ENCODE measurements around the gene SLC5A12.

Gene SLC5A12

DNA sequence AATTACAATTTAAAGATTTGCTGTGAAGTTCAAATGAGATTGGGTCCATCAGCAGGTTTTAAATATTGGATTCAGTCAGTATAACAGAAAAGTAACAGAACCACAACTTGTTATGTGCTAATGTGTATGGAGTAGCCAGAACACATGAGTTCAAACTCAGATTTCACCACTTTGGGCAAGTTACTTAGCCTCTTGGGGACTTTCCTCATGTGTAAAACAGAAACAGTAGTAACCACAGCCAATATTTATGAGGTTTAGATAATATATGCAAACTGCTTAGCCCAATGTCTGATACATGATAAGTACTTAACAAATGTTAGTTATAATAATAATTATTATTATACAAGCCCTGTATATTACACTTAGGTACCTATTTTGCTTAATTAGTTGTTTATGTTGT is 21.8 kb upstream of the SLC5A12 start:
- TF ChIP-seq, protein P1, sequence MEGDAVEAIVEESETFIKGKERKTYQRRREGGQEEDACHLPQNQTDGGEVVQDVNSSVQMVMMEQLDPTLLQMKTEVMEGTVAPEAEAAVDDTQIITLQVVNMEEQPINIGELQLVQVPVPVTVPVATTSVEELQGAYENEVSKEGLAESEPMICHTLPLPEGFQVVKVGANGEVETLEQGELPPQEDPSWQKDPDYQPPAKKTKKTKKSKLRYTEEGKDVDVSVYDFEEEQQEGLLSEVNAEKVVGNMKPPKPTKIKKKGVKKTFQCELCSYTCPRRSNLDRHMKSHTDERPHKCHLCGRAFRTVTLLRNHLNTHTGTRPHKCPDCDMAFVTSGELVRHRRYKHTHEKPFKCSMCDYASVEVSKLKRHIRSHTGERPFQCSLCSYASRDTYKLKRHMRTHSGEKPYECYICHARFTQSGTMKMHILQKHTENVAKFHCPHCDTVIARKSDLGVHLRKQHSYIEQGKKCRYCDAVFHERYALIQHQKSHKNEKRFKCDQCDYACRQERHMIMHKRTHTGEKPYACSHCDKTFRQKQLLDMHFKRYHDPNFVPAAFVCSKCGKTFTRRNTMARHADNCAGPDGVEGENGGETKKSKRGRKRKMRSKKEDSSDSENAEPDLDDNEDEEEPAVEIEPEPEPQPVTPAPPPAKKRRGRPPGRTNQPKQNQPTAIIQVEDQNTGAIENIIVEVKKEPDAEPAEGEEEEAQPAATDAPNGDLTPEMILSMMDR (conservative IDR thresholded peaks at IDR 0.05; ENCODE audit: low read depth, low read length): no peak
- H3K4me3 ChIP-seq (ENCODE audit: low read depth, low read length): no peak overlapping the region
- no peak for DNase-seq (ENCODE audit: low read depth)

DNA sequence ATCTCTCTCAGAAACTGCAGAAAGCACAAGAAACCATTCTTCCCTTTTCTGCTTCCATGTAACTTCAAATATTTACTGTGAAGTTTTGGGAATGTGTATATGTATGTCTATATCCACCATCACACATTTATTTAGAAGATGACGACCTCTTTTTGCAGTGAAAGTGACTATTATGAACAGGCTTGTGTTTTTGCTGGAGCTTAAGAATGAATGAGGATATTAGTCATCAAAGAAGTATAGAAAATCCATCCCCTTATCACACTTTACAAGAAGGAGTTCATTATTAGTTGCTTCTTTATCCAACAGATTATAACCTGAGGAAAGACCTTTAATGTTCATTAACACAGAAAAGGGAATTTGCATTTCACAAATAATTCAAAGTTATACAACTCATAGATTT is 21.1 kb upstream of the SLC5A12 start:
- DNase-seq (ENCODE audit: low read depth): peak; percentile 14
- H3K4me3 ChIP-seq (ENCODE audit: low read depth, low read length): no peak overlapping the region
- TF ChIP-seq, protein P1 (conservative IDR thresholded peaks at IDR 0.05; ENCODE audit: low read depth, low read length): no peak

DNA sequence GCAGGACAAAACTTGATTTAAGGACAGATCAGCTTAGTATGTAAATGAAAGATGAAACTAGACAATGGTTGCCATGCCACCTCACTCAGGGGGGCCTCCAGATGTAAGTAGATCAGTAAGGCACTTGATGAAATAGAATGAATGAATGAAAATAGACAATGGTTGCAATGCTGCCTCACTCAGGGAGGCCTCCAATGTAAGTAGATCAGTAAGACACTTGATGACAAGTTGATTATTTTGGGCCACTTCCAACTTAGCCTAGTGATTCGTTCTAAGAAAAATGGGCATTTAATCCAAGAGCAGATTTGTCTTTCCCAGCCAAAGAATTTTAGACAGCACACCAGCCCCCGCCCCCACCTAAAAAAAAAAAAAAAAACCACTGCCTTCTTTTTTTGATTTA is 19.2 kb upstream of the SLC5A12 start:
- TF ChIP-seq, protein P1 (conservative IDR thresholded peaks at IDR 0.05; ENCODE audit: low read depth, low read length): no peak
- no peak overlapping the region for H3K4me3 ChIP-seq (ENCODE audit: low read depth, low read length)
- DNase-seq (ENCODE audit: low read depth): peak; percentile 75

DNA sequence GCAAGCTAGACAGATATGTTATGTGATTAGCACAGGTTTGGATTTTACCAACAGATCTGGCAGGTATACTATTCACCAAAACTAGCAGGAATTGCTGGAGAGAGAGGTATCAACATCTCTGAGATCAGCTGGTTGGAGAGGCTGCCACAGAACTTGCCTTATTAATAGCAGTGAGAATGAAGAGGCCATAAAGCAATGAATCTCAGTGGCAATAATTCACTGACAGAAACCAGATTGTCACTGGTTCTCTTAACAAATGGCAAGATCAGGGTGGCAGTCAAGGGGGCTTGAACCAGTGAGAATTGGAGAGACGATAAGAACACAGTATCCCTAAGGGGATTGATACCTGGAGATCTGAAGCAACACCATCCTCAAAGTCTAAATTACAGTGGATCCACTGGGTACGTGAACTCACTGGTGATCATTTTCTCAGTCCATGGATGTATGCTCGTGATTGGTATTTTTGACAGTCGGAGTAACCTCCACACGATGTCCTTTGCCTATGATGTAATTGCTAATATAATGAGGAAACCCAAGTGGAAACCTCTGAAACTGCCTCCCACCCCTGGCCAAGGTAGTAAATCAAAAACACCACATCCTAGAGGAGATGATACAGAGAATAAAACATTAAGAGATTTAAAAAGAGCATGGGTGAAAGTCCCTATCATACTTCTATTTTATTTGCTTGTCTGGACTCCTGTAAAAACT is 17.7 kb upstream of the SLC5A12 start:
- TF ChIP-seq, protein P1 (conservative IDR thresholded peaks at IDR 0.05; ENCODE audit: low read depth, low read length): no peak
- no peak for DNase-seq (ENCODE audit: low read depth)
- H3K4me3 ChIP-seq (ENCODE audit: low read depth, low read length): no peak overlapping the region

DNA sequence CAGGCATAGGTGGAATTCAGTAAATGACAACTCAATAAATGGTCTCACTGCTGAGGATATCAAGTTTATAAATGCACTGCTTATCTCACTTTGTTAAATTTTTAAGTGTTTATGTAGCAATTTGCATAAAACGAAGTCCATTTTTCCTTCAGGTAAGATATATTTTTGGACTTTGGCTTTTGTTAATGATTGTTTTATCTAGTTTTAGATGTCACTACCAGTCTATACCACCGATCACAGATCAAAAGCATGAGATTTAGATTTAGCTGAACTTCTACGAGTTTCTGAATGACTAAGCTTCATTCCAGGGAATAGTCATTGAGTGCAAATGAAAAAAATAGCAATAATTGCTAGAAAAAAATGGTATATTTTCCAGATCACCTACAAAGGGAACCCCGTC is 12.8 kb upstream of the SLC5A12 start:
- TF ChIP-seq, protein P1 (conservative IDR thresholded peaks at IDR 0.05; ENCODE audit: low read depth, low read length): no peak
- DNase-seq (ENCODE audit: low read depth): no peak
- H3K4me3 ChIP-seq (ENCODE audit: low read depth, low read length): no peak overlapping the region

DNA sequence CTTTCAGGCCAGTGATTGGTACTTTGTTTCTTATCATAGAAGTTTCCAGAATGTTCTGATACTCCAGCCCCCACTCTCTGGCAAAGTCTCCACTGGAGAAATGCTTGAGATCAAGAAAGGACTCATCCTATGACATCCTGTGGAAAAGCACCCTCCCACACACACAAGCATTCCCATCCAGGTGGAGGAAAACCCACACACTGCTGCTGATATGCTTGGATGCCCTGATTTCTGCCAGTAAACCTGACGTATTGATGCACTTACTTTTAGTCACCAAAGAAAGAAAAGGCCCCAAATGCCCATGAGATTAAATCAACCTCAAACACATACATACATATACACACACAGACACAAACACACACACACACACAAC is 9.2 kb upstream of the SLC5A12 start:
- TF ChIP-seq, protein P1 (conservative IDR thresholded peaks at IDR 0.05; ENCODE audit: low read depth, low read length): no peak
- no peak for DNase-seq (ENCODE audit: low read depth)
- no peak overlapping the region for H3K4me3 ChIP-seq (ENCODE audit: low read depth, low read length)

DNA sequence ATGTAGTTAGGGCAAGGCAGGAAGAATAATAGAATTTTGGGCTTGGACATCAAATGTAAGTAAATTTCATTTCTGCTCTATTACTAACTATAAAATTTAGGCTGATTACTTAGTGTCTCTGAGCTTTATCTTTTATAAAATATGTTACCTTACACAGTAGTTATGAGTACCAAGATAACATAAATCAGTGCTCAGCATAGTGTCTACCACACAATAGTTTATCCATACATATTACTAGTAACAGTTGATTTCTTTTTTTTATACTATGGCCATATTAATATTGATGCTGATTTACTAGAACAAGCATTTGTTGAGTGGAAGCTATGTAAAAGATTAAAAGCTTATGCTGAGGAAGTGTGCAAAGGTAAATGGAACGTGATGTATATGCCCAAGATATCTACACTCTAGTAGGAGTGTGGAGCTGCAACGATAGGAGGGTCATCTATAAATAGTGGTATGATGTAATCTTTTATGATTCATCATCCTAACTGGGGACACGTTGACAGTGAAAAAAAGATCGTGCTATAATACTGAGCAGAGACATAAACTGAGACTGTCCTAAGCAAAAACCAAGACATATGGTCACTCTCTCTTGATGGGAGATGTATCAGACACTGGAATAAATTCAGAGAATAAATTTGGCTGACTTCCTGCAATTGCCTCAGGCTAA is 8.7 kb upstream of the SLC5A12 start:
- TF ChIP-seq, protein P1 (conservative IDR thresholded peaks at IDR 0.05; ENCODE audit: low read depth, low read length): no peak
- H3K4me3 ChIP-seq (ENCODE audit: low read depth, low read length): no peak overlapping the region
- peak; percentile 26 for DNase-seq (ENCODE audit: low read depth)

All from choroid plexus epithelial cell (primary cell).